ENCODE measurements around the gene DBH.

DNA sequence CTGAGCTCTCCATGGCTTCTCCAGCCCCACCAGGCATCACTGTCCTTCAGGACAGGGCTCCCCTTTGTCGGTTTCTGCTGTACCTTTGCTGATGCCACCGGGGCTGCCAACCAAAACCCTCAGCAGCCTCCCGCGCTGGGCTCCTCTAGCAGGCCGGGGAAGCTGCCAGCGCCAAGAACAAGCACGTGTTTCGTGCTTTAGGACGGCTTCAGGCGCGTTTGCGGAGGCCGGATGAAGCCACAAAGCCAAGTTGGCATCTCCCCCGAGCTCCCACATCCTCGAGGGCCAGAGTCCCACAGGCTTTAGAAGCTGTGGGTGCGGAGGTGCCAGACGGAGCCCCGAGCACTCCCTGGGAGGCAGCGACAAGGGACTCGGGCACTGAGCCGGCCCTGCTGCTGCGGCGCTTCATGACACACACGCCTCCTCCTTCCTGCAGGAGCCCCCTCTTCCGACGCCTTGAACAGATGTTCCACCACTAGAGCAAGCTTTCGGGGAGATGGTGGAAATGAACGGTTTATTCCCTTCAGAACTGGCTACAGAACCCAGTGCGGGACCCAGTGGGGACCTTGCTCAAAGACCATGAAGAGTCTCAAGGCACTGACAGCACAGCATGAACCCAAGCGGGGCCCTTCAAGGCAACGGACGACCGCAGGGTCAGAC is 65.3 kb downstream of the DBH start:
- TF ChIP-seq POLR2AphosphoS5 (IDR thresholded peaks at IDR 0.05; ENCODE audit: low read depth) (no peak), SPI1 (IDR thresholded peaks at IDR 0.05; ENCODE audit: borderline replicate concordance, low read depth) (no peak)
- TF ChIP-seq, protein P1, sequence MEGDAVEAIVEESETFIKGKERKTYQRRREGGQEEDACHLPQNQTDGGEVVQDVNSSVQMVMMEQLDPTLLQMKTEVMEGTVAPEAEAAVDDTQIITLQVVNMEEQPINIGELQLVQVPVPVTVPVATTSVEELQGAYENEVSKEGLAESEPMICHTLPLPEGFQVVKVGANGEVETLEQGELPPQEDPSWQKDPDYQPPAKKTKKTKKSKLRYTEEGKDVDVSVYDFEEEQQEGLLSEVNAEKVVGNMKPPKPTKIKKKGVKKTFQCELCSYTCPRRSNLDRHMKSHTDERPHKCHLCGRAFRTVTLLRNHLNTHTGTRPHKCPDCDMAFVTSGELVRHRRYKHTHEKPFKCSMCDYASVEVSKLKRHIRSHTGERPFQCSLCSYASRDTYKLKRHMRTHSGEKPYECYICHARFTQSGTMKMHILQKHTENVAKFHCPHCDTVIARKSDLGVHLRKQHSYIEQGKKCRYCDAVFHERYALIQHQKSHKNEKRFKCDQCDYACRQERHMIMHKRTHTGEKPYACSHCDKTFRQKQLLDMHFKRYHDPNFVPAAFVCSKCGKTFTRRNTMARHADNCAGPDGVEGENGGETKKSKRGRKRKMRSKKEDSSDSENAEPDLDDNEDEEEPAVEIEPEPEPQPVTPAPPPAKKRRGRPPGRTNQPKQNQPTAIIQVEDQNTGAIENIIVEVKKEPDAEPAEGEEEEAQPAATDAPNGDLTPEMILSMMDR (IDR thresholded peaks at IDR 0.05; ENCODE audit: insufficient read depth, low read length) = no peak
- TF ChIP-seq, protein P2, sequence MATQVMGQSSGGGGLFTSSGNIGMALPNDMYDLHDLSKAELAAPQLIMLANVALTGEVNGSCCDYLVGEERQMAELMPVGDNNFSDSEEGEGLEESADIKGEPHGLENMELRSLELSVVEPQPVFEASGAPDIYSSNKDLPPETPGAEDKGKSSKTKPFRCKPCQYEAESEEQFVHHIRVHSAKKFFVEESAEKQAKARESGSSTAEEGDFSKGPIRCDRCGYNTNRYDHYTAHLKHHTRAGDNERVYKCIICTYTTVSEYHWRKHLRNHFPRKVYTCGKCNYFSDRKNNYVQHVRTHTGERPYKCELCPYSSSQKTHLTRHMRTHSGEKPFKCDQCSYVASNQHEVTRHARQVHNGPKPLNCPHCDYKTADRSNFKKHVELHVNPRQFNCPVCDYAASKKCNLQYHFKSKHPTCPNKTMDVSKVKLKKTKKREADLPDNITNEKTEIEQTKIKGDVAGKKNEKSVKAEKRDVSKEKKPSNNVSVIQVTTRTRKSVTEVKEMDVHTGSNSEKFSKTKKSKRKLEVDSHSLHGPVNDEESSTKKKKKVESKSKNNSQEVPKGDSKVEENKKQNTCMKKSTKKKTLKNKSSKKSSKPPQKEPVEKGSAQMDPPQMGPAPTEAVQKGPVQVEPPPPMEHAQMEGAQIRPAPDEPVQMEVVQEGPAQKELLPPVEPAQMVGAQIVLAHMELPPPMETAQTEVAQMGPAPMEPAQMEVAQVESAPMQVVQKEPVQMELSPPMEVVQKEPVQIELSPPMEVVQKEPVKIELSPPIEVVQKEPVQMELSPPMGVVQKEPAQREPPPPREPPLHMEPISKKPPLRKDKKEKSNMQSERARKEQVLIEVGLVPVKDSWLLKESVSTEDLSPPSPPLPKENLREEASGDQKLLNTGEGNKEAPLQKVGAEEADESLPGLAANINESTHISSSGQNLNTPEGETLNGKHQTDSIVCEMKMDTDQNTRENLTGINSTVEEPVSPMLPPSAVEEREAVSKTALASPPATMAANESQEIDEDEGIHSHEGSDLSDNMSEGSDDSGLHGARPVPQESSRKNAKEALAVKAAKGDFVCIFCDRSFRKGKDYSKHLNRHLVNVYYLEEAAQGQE (IDR thresholded peaks at IDR 0.05; ENCODE audit: insufficient replicate concordance, low read depth) = no peak
